Esophagus squamous epithelium (tissue), 4 donors: ENCODE results near the gene CIB4.

Source experiments
- CTCF ChIP-seq, 6 experiments: fragments of 450-650 bp in 4 of 6; fragments of 200-600 bp in 2 of 6; sonication (generic) in 2 of 6; IDR thresholded peaks; one replicate each; pipeline ENCODE4 v1.5.1; 2016 to 2019; ENCODE audit warnings: antibody characterized with exemption in 6 of 6, mild to moderate bottlenecking in 4 of 6, moderate library complexity in 4 of 6
- POLR2A ChIP-seq, 4 donors: fragments of 450-650 bp; IDR thresholded peaks; one replicate each; pipeline ENCODE4 v1.6.1; 2017; ENCODE audit warnings: antibody characterized with exemption in 4 of 4, mild to moderate bottlenecking in 4 of 4, moderate library complexity in 3 of 4

DNA sequence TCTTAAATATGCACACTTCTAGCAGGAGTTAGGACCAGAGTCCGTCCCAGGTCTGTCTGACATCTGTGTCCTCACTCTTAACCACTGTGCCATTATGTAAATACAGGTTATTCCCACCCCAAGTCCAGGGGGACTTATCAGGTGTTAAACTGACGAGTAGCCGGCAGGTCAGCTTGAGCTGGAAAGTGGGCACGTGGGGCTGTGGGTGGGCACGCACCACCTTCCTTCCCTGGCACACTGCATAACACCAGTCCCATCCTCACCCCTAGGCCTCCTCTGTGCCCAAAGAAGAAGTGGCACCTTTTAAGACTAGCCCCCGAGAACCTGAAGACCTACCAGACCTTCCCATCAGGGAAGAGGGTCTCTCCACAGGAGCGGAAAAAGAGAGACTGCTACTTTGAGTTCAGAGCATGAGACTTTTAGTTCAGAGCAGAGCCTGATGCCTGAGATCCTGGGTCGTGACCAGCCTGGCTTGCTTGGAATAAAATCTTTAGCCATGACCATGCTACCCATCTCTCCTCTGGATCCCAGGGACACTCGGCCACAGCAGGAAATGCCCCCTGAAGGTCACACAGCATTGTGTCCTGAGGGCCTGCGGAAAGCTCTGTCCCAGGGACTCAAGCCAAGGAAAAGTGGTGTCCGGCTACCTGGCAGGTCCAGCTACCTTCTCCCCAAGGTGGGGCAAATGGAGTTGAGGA is 62.0 kb downstream of the CIB4 start:
- no peak for TF ChIP-seq CTCF (IDR thresholded peaks at IDR 0.05)
- TF ChIP-seq POLR2A (IDR thresholded peaks at IDR 0.05) = no peak
